Body of pancreas (tissue), 4 donors: Measurements from ENCODE around the gene DPY19L1. TPM values are rescaled to one million over a fixed set of nuclear protein-coding genes. Genes with fewer than 3 reads are reported as not detected.
"Not testable (repeated sequence)": the region's sequence is repeated elsewhere in the genome, so short reads cannot be mapped to it uniquely, and the experiment has no call there.

ENCODE experiments used
- ATAC-seq: fragments of 150-250 bp; one replicate; pipeline ENCODE4 v1.9.1; 2016
- DNase-seq, 4 donors: peaks; one replicate each; pipeline ENCODE4 v3.0.0-alpha.2; 2019
- H3K27ac ChIP-seq, 4 donors: fragments of 200-600 bp; sonication (generic); 1 replicate in 3 of 4; 2 replicates in 1 of 4; pipeline versions ENCODE4 v1.5.1 to v1.6.1; 2016 to 2019; ENCODE audit warnings: mild to moderate bottlenecking in 1 of 4, mixed read lengths in 1 of 4, moderate library complexity in 1 of 4
- H3K27me3 ChIP-seq, 2 donors: fragments of 200-600 bp; sonication (generic); one replicate each; pipeline ENCODE4 v1.6.0; 2016; ENCODE audit warnings: mild to moderate bottlenecking in 1 of 2
- H3K36me3 ChIP-seq, 2 donors: fragments of 200-600 bp; sonication (generic); replicated peaks in 1 of 2; 2 replicates each; pipeline ENCODE4 v1.5.1; 2016; ENCODE audit warnings: low read depth in 2 of 2; ENCODE audit not compliant: insufficient read depth in 1 of 2
- H3K4me1 ChIP-seq: fragments of 200-600 bp; sonication (generic); one replicate; pipeline ENCODE4 v1.6.0; 2016
- H3K4me3 ChIP-seq, 2 donors: fragments of 200-600 bp; sonication (generic); 1 replicate in 1 of 2; 2 replicates in 1 of 2; pipeline ENCODE4 v1.5.1; 2016 to 2019
- H3K9me3 ChIP-seq, 3 donors: fragments of 200-600 bp; sonication (generic); 1 replicate in 2 of 3; 2 replicates in 1 of 3; pipeline ENCODE4 v1.5.1; 2016
- CTCF ChIP-seq, 7 experiments: fragments of 450-650 bp in 4 of 7; fragments of 200-600 bp in 3 of 7; sonication (generic) in 3 of 7; IDR thresholded peaks; one replicate each; pipeline ENCODE4 v1.5.1; 2016 to 2019; ENCODE audit warnings: antibody characterized with exemption in 7 of 7
- POLR2A ChIP-seq, 3 donors: fragments of 450-650 bp; IDR thresholded peaks; one replicate each; pipeline ENCODE4 v1.6.1; 2016; ENCODE audit warnings: antibody characterized with exemption in 3 of 3, mild to moderate bottlenecking in 2 of 3
- WGBS, 2 donors: methylation state at CpG; one replicate each; pipeline ENCODE4 v1.1.5; 2017; 5-methylcytosine and 5-hydroxymethylcytosine counted together
- intact Hi-C: fragments of 100-400 bp; cut with DNase I; formaldehyde crosslinking; loops from one replicate; pipeline ENCODE4 v1.15.1; 2023
- total RNA-seq, 2 donors: library from RNA; depleted of rRNA; stranded (reverse); fragments of >200 nt; gene quantifications; one replicate each; pipeline ENCODE4 v1.1.0, GENCODE V29; 2016

Gene DPY19L1
- total RNA-seq, 2 donors from 2014 or later, result 6.6 to 8.8 TPM

DNA sequence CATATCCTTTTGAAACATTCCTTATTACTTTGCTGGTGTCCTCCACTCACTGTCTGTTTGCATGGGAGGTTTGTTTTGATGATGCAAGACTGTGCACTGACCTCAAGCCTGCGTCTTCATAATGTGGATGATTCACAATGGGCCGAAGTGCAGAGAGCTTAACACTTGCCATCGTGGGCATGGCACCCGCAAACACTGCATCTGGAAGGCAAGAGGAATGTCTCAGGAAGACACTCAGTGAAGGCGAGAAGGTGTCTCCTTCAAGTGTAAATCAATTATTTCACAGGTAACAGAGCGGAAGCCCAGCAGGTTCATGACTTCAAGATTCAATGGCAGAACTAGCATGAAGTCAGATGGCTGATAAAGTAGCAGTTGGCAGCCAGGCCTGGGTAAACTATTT, 98.1 kb downstream of the DPY19L1 start:
- intact Hi-C loops, result no loop called here
- no peaks in the 10 kb centered on the region for H3K36me3 ChIP-seq

DNA sequence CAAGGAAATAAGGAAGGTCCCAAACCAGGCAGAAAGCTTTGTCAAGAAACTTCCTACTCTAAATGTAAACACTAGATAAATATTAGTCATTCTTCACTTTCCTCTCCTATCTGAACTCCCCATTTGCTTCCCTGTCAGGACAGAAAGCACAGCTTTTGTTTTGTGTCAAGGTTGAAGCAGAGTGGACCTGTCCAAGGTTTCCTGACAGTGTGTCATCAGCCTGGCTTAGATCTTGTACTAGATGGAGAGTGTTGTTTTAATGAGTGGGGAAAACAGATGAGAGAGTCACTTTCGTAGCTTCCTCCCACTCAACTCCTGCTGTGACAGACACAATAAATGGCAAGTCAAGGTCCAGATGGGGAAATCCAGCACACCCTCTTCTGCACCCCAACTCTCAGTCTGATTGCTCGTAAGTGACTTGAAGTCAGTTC, 101.5 kb downstream of the DPY19L1 start:
- H3K27me3 ChIP-seq, H3K36me3 ChIP-seq, H3K4me1 ChIP-seq, H3K27ac ChIP-seq, DNase-seq, H3K4me3 ChIP-seq, intact Hi-C loops, H3K9me3 ChIP-seq, ATAC-seq: not testable (repeated sequence)
- 82 to 90% methylated on average over 2 of the region's 2 CpGs for WGBS, 2 donors

More for the DNA sequence above, 98.1 kb downstream of the DPY19L1 start:
- Histone ChIP-seq H3K4me1 (no peaks in the 10 kb centered on the region), H3K4me3 (no peak overlapping the region), H3K27me3 (no peaks in the 10 kb centered on the region), H3K27ac (no peak overlapping the region), H3K9me3 (no peaks in the 10 kb centered on the region)
- ATAC-seq (no peak), DNase-seq (no peak)
- TF ChIP-seq CTCF (IDR thresholded peaks at IDR 0.05), result no peak
- no peak for TF ChIP-seq POLR2A (IDR thresholded peaks at IDR 0.05)
- WGBS, 2 donors, result 87 to 90% methylated on average over 6 of the region's 6 CpGs

- H3K4me1 ChIP-seq, result no peaks in the 10 kb centered on the region
- H3K9me3 ChIP-seq, result no peaks in the 10 kb centered on the region
- DNase-seq, result no peak
- no peak for ATAC-seq
- H3K27me3 ChIP-seq, result no peaks in the 10 kb centered on the region
- H3K36me3 ChIP-seq, result no peaks in the 10 kb centered on the region
- H3K27ac ChIP-seq, result no peak overlapping the region
- 95 to 100% methylated on average over 1 of the region's 1 CpG for WGBS, 2 donors
- intact Hi-C loops, result no loop called here
- no peak overlapping the region for H3K4me3 ChIP-seq
- TF ChIP-seq CTCF (IDR thresholded peaks at IDR 0.05), result no peak
- no peak for TF ChIP-seq POLR2A (IDR thresholded peaks at IDR 0.05)
These were observed 105.5 kb downstream of the DPY19L1 start for GRCh38 chr7:34931739-34932138.

DNA sequence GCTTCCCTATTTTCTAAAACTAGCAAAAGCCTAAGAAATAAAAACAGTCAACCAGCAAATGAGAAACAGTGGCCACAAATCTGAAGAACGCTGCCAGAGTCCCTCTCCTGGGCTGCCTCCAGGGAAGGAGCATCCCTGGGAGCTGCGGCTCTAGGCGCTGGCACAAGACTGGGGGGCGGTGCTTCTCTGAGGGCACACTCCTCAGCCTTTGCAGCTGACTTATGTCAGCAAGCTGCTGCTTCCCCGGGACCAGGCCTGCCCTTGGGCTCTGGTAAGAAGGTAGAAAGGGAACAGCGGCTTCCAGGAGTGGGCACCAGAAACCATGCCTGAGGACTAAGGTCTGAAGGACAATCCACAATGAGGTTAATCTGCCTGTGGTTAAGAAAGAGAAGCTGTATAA, 107.5 kb downstream of the DPY19L1 start:
- ATAC-seq, H3K36me3 ChIP-seq, H3K27ac ChIP-seq, H3K4me1 ChIP-seq, intact Hi-C loops, H3K4me3 ChIP-seq, H3K27me3 ChIP-seq, H3K9me3 ChIP-seq, DNase-seq: not testable (repeated sequence)
- 96% methylated on average over 6 of the region's 6 CpGs for WGBS, 2 donors

- WGBS, 2 donors, result 73 to 77% methylated on average over 1 of the region's 1 CpG
These were observed 108.7 kb downstream of the DPY19L1 start for GRCh38 chr7:34928560-34928959.

GRCh38 chr7:34928052-34928451, 109.2 kb downstream of the DPY19L1 start:
- 51 to 55% methylated on average over 3 to 5 of the region's 5 CpGs for WGBS, 2 donors
- intact Hi-C loops, result no loop called here
- no peak overlapping the region for H3K4me3 ChIP-seq
- ATAC-seq (no peak), DNase-seq (peak; percentile 20 to 55 (median 40))
- H3K27me3 ChIP-seq, result no peaks in the 10 kb centered on the region
- H3K27ac ChIP-seq, result no peak overlapping the region
- TF ChIP-seq POLR2A (IDR thresholded peaks at IDR 0.05) (no peak), CTCF (IDR thresholded peaks at IDR 0.05) (peak in 3 of 7 experiments; percentile 13 to 24 (median 23))
- no peaks in the 10 kb centered on the region for H3K4me1 ChIP-seq
- H3K36me3 ChIP-seq, result no peaks in the 10 kb centered on the region
- H3K9me3 ChIP-seq, result no peaks in the 10 kb centered on the region

More at GRCh38 chr7:34928560-34928959, 108.7 kb downstream of the DPY19L1 start:
- Histone ChIP-seq H3K27me3 (no peaks in the 10 kb centered on the region), H3K4me1 (no peaks in the 10 kb centered on the region), H3K9me3 (no peaks in the 10 kb centered on the region), H3K4me3 (no peak overlapping the region), H3K36me3 (no peaks in the 10 kb centered on the region), H3K27ac (no peak overlapping the region)
- intact Hi-C loops, result no loop called here
- no peak for TF ChIP-seq POLR2A (IDR thresholded peaks at IDR 0.05)
- ATAC-seq (no peak), DNase-seq (no peak)

- H3K36me3 ChIP-seq, H3K9me3 ChIP-seq, DNase-seq, intact Hi-C loops, H3K27ac ChIP-seq, H3K27me3 ChIP-seq, H3K4me1 ChIP-seq, ATAC-seq, H3K4me3 ChIP-seq: not testable (repeated sequence)
- WGBS, 2 donors, result 75% methylated on average over 3 of the region's 4 CpGs; no CpG with 5 or more reads in 1 of the 2 donors
These were observed 116.8 kb downstream of the DPY19L1 start for GRCh38 chr7:34920470-34920869.

DNA sequence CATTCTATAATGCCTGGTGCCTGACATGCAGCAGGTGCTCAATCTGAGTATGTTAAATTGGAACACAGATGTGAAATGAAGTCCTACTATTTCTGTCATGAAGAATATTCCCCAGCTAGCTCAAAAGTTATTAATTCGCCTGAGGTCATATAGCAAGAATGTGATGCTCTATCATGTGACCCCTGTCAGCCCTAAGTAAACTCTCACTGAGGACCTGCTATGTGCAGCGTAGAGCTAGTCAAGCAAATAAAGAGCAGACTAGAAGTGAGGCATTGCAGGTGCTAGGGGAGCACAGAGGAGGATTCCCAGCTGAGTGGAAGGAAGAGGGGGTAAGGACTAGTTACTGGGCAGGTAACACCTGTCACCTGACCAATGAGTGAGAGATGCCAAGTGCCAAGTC, 118.2 kb downstream of the DPY19L1 start:
- 43 to 50% methylated on average over 2 of the region's 2 CpGs for WGBS, 2 donors
- H3K4me3 ChIP-seq, H3K27me3 ChIP-seq, DNase-seq, intact Hi-C loops, H3K4me1 ChIP-seq, ATAC-seq, H3K36me3 ChIP-seq, H3K9me3 ChIP-seq, H3K27ac ChIP-seq: not testable (repeated sequence)

GRCh38 chr7:34918198-34918861, 119.0 kb downstream of the DPY19L1 start:
- intact Hi-C loops, H3K4me3 ChIP-seq, H3K9me3 ChIP-seq, H3K27ac ChIP-seq, H3K4me1 ChIP-seq, H3K36me3 ChIP-seq, DNase-seq, H3K27me3 ChIP-seq, ATAC-seq: not testable (repeated sequence)
- WGBS, 2 donors, result 24 to 35% methylated on average over 6 of the region's 6 CpGs
